ENCODE measurements around the gene RPS6KB2.

- TF ChIP-seq CTCF (IDR thresholded peaks at IDR 0.05) (no peak), POLR2A (IDR thresholded peaks at IDR 0.05) (no peak)
Observed at GRCh38 chr11:67429722-67430121, 1.4 kb downstream of the RPS6KB2 start.
